SK-N-SH (cell line): ENCODE measurements around the gene PRSS1. TPM values are rescaled to one million over a fixed set of nuclear protein-coding genes. Genes with fewer than 3 reads are reported as not detected.

Experiments
- CTCF ChIA-PET: fragments of 300-600, 350-600 bp; formaldehyde crosslinking; extraction: SDS; loops from one replicate; lab custom pipeline; 2021; lab: Yijun Ruan, JAX
- POLR2A ChIA-PET: fragments of 350-600 bp; sonication (Branson Sonifier 250); formaldehyde crosslinking; extraction: SDS; loops from one replicate; lab custom pipeline; 2020; ENCODE audit warnings: antibody characterized with exemption, inconsistent platforms; lab: Yijun Ruan, JAX
- DNase-seq: peaks from one replicate; pipeline ENCODE4 v3.0.0; 2012
- H2AFZ ChIP-seq: fragments of 200-600 bp; sonication (generic); 2 replicates; pipeline ENCODE4 v1.8.1; 2016; ENCODE audit warnings: antibody characterized with exemption, mild to moderate bottlenecking, low read depth
- H3F3A ChIP-seq: fragments of 200-600 bp; sonication (generic); replicated peaks from 2 replicates; pipeline ENCODE3; 2016; ENCODE audit warnings: antibody characterized with exemption, mild to moderate bottlenecking; ENCODE audit not compliant: insufficient read depth
- H3K27ac ChIP-seq, 2 experiments: fragments of 200-500 bp in 1 of 2; fragments of 200-600 bp in 1 of 2; sonication (Bioruptor generic) in 1 of 2; sonication (generic), shearing (Covaris generic) in 1 of 2; 2 replicates each; pipeline versions ENCODE4 v1.5.1 to v1.6.1; 2014 to 2016; ENCODE audit warnings: low read depth in 2 of 2, inconsistent platforms in 1 of 2, low read length in 1 of 2, mild to moderate bottlenecking in 1 of 2, mixed read lengths in 1 of 2
- H3K27me3 ChIP-seq: fragments of 200-600 bp; sonication (generic), shearing (Covaris generic); 2 replicates; pipeline ENCODE4 v1.6.1; 2016; ENCODE audit warnings: mixed run types; ENCODE audit not compliant: insufficient read depth
- H3K36me3 ChIP-seq, 2 experiments: fragments of 200-500 bp in 1 of 2; fragments of 200-600 bp in 1 of 2; sonication (Bioruptor generic) in 1 of 2; sonication (generic) in 1 of 2; replicated peaks in 1 of 2; 2 replicates each; pipeline versions ENCODE3 to v1.5.1; 2014 to 2016; ENCODE audit warnings: low read length in 1 of 2, mild to moderate bottlenecking in 1 of 2; ENCODE audit not compliant: insufficient read depth in 2 of 2, control insufficient read depth in 1 of 2
- H3K4me1 ChIP-seq, 2 experiments: fragments of 200-500 bp in 1 of 2; fragments of 200-600 bp in 1 of 2; sonication (Bioruptor generic) in 1 of 2; sonication (generic), shearing (Covaris generic) in 1 of 2; 2 replicates each; pipeline versions ENCODE4 v1.5.1 to v1.6.1; 2014 to 2016; ENCODE audit warnings: low read depth in 1 of 2, low read length in 1 of 2, mixed run types in 1 of 2; ENCODE audit not compliant: insufficient read depth in 2 of 2, control insufficient read depth in 1 of 2
- H3K4me2 ChIP-seq: fragments of 200-600 bp; sonication (generic), shearing (Covaris generic); 2 replicates; pipeline ENCODE4 v1.6.1; 2017; ENCODE audit warnings: mixed run types
- H3K4me3 ChIP-seq, 2 experiments: fragments of 200-500 bp in 1 of 2; fragments of 200-600 bp in 1 of 2; sonication (Bioruptor generic) in 1 of 2; sonication (generic), shearing (Covaris generic) in 1 of 2; 2 replicates each; pipeline versions ENCODE4 v1.5.1 to v1.8.1; 2014 to 2016; ENCODE audit warnings: low read depth in 2 of 2, inconsistent platforms in 1 of 2, low read length in 1 of 2, mild to moderate bottlenecking in 1 of 2, mixed read lengths in 1 of 2, moderate library complexity in 1 of 2
- H3K79me2 ChIP-seq: fragments of 200-600 bp; sonication (generic); 2 replicates; pipeline ENCODE4 v1.8.1; 2017; ENCODE audit warnings: mild to moderate bottlenecking; ENCODE audit not compliant: insufficient read depth
- H3K9ac ChIP-seq: fragments of 200-600 bp; sonication (generic); 2 replicates; pipeline ENCODE4 v1.6.1; 2017; ENCODE audit warnings: mixed run types
- H3K9me2 ChIP-seq: fragments of 200-600 bp; sonication (generic); 2 replicates; pipeline ENCODE4 v1.6.1; 2017; ENCODE audit warnings: mixed run types
- H3K9me3 ChIP-seq: fragments of 200-600 bp; sonication (generic); 2 replicates; pipeline ENCODE4 v1.6.1; 2017; ENCODE audit warnings: mixed run types, mild to moderate bottlenecking, moderate library complexity
- H4K20me1 ChIP-seq: fragments of 200-600 bp; sonication (generic); 2 replicates; pipeline ENCODE4 v1.6.1; 2017; ENCODE audit warnings: mild to moderate bottlenecking, mixed run types; ENCODE audit not compliant: insufficient read depth
- ELF1 ChIP-seq: IDR thresholded peaks from 2 replicates; pipeline ENCODE4 v1.4.0; 2012
- FOXJ3 ChIP-seq: sonication (generic); formaldehyde crosslinking; IDR thresholded peaks from 2 replicates; pipeline ENCODE4 v1.5.1; 2020; ENCODE audit warnings: mild to moderate bottlenecking, missing genetic modification reagents
- GABPA ChIP-seq: IDR thresholded peaks from 2 replicates; pipeline ENCODE4 v1.4.0; 2012; ENCODE audit warnings: low read depth, mild to moderate bottlenecking
- GATA2 ChIP-seq: sonication (generic); formaldehyde crosslinking; IDR thresholded peaks from 2 replicates; pipeline ENCODE4 v1.5.0; 2020; ENCODE audit warnings: mild to moderate bottlenecking, missing genetic modification reagents
- JUND ChIP-seq: IDR thresholded peaks from 2 replicates; pipeline ENCODE4 v1.4.0; 2012
- MAX ChIP-seq: IDR thresholded peaks from 2 replicates; pipeline ENCODE4 v1.4.0; 2012; ENCODE audit warnings: low read depth
- MXI1 ChIP-seq: IDR thresholded peaks from 2 replicates; pipeline ENCODE4 v1.6.1; 2012; ENCODE audit warnings: mild to moderate bottlenecking, low read depth, low read length, improper control_type of control experiment
- NFIC ChIP-seq: IDR thresholded peaks from 2 replicates; pipeline ENCODE4 v1.4.0; 2012; ENCODE audit warnings: borderline replicate concordance
- NRF1 ChIP-seq: IDR thresholded peaks from 2 replicates; pipeline ENCODE4 v1.6.1; 2012; ENCODE audit warnings: low read depth, mild to moderate bottlenecking, low read length
- POLR2AphosphoS5 ChIP-seq: IDR thresholded peaks from 2 replicates; pipeline ENCODE4 v1.6.1; 2012; ENCODE audit warnings: low read depth, low read length
- REST ChIP-seq: IDR thresholded peaks from 2 replicates; pipeline ENCODE4 v1.6.1; 2012; ENCODE audit warnings: mild to moderate bottlenecking, low read depth, low read length, moderate library complexity
- RFX5 ChIP-seq: IDR thresholded peaks from 2 replicates; pipeline ENCODE4 v1.6.1; 2012; ENCODE audit warnings: mild to moderate bottlenecking, improper control_type of control experiment, low read length
- RXRA ChIP-seq: IDR thresholded peaks from 2 replicates; pipeline ENCODE4 v1.4.0; 2012; ENCODE audit warnings: low read depth, mild to moderate bottlenecking, borderline replicate concordance
- SIN3A ChIP-seq: IDR thresholded peaks from 2 replicates; pipeline ENCODE4 v1.6.1; 2012; ENCODE audit warnings: low read depth, mild to moderate bottlenecking, low read length, moderate library complexity, borderline replicate concordance
- USF2 ChIP-seq: fragments of 150-350 bp; IDR thresholded peaks from 2 replicates; pipeline ENCODE4 v1.6.1; 2017; ENCODE audit warnings: antibody characterized with exemption, low read length, low read depth, borderline replicate concordance
- WGBS: methylation state at CpG from one replicate; pipeline ENCODE4 v1.1.6; 2017; ENCODE audit warnings: low lambda C conversion rate; 5-methylcytosine and 5-hydroxymethylcytosine counted together
- polyA plus RNA-seq, 3 experiments: library from polyadenylated mRNA; depleted of rRNA; stranded (reverse); fragments of >200 nt; gene quantifications; 2 replicates each; pipeline ENCODE4 v1.2.3, GENCODE V29; 2012

Gene PRSS1
- polyA plus RNA-seq, 1 of the 3 experiments (the other 2 are of a cell fraction) = not detected

GRCh38 chr7:142752376-142753225 lies 3.3 kb downstream of the PRSS1 start:
- 4% methylated on average over 3 of the region's 3 CpGs for WGBS
- H3K27me3 ChIP-seq = peaks cover 32% of the 10 kb centered on the region; the same call in 1 of the 2 replicates
- ChIA-PET POLR2A (no interaction called here), CTCF (interaction anchor here (1.0 to 1.9 kb wide), 3 partner anchors 22 to 218 kb away, joined by 4 read pairs; no protein-coding TSS in a partner anchor)
- no peaks in the 10 kb centered on the region for H3K9me2 ChIP-seq
- no peak overlapping the region for H3K9ac ChIP-seq
- no peak overlapping the region for H3K27ac ChIP-seq
- no peak for DNase-seq
- no peaks in the 10 kb centered on the region for H4K20me1 ChIP-seq
- H3K79me2 ChIP-seq = no peaks in the 10 kb centered on the region
- no peak overlapping the region for H2AFZ ChIP-seq
- TF ChIP-seq FOXJ3 (CRISPR knock-in tag) (no peak), ELF1 (no peak), POLR2AphosphoS5 (no peak), NRF1 (no peak), GABPA (no peak), MAX (no peak), SIN3A (no peak), RXRA (no peak), GATA2 (CRISPR knock-in tag) (no peak), MXI1 (no peak), NFIC (no peak), REST (no peak), RFX5 (no peak), JUND (no peak), USF2 (no peak)
- peaks cover 0 to 10% of the 10 kb centered on the region in 2 experiments; a peak in 1 of 4 replicates for H3K4me1 ChIP-seq
- H3K9me3 ChIP-seq = no peaks in the 10 kb centered on the region
- H3K4me2 ChIP-seq = no peak overlapping the region
- H3K36me3 ChIP-seq = no peaks in the 10 kb centered on the region
- no peak overlapping the region for H3K4me3 ChIP-seq
- no peaks in the 10 kb centered on the region for H3F3A ChIP-seq
